Endothelial cell of umbilical vein (primary cell): ENCODE measurements around the gene ATRNL1. TPM values are rescaled to one million over a fixed set of nuclear protein-coding genes. Genes with fewer than 3 reads are reported as not detected.

ENCODE experiments used
- BruUV-seq: library from RNA; stranded (reverse); fragments of 400-500 nt; replicated peaks from 2 replicates; lab custom pipeline; 2021; lab: Mats Ljungman, UMichigan
- CTCF ChIA-PET: fragments of 300-600, 350-600 bp; sonication (Branson Sonifier 250); formaldehyde crosslinking; loops from one replicate; lab custom pipeline; 2021; ENCODE audit warnings: antibody characterized with exemption, inconsistent platforms; lab: Charles Lee
- POLR2A ChIA-PET: fragments of 300-600, 350-600 bp; sonication (Branson Sonifier 250); formaldehyde crosslinking; loops from one replicate; lab custom pipeline; 2021; ENCODE audit warnings: antibody characterized with exemption, inconsistent platforms; lab: Charles Lee
- DNase-seq: peaks from one replicate; pipeline ENCODE4 v3.0.0-alpha.2; 2011; ENCODE audit warnings: low read depth, low spot score
- FAIRE-seq: peaks from 2 replicates; lab custom pipeline; 2011; peaks lifted over from hg19 to GRCh38; lab: Jason Lieb, UNC
- H2AFZ ChIP-seq: 2 replicates; pipeline ENCODE4 v1.6.0; 2012; ENCODE audit warnings: low read depth, low read length, control low read depth, inconsistent platforms
- H3K27ac ChIP-seq: 2 replicates; pipeline ENCODE4 v1.5.1; 2011; ENCODE audit warnings: low read depth, mild to moderate bottlenecking, control low read depth, low read length, moderate library complexity; ENCODE audit not compliant: insufficient read depth
- H3K27me3 ChIP-seq, 2 experiments: 2 replicates each; pipeline versions ENCODE4 v1.6.0 to v1.6.1; 2011; ENCODE audit warnings: low read length in 2 of 2, mixed read lengths in 1 of 2; ENCODE audit not compliant: control insufficient read depth in 2 of 2, insufficient read depth in 2 of 2
- H3K36me3 ChIP-seq, 2 experiments: 2 replicates in 1 of 2; 3 replicates in 1 of 2; pipeline ENCODE4 v1.5.1; 2011; ENCODE audit warnings: low read length in 2 of 2, mild to moderate bottlenecking in 1 of 2, moderate library complexity in 1 of 2; ENCODE audit not compliant: control insufficient read depth in 2 of 2, insufficient read depth in 2 of 2; ENCODE audit errors: extremely low read depth in 1 of 2
- H3K4me1 ChIP-seq: 3 replicates; pipeline ENCODE4 v1.5.1; 2011; ENCODE audit warnings: mild to moderate bottlenecking, low read length; ENCODE audit not compliant: control insufficient read depth, insufficient read depth; ENCODE audit errors: extremely low read depth
- H3K4me2 ChIP-seq: 2 replicates; pipeline ENCODE4 v1.6.1; 2011; ENCODE audit warnings: low read length, control low read depth, mixed read lengths; ENCODE audit not compliant: insufficient read depth
- H3K4me3 ChIP-seq, 3 experiments: fragments of 200-600 bp in 1 of 3; sonication (generic), shearing (Covaris generic) in 1 of 3; replicated peaks in 1 of 3; 2 replicates each; pipeline ENCODE4 v1.5.1; 2011 to 2016; ENCODE audit warnings: control low read depth in 3 of 3, low read length in 3 of 3, mild to moderate bottlenecking in 2 of 3, inconsistent platforms in 1 of 3, low read depth in 1 of 3, moderate library complexity in 1 of 3; ENCODE audit not compliant: insufficient read depth in 1 of 3
- H3K79me2 ChIP-seq: 2 replicates; pipeline ENCODE4 v1.6.0; 2012; ENCODE audit warnings: low read length, inconsistent platforms; ENCODE audit not compliant: control insufficient read depth, insufficient read depth
- H3K9ac ChIP-seq: replicated peaks from 2 replicates; pipeline ENCODE3; 2011; ENCODE audit warnings: low read length, control low read depth; ENCODE audit not compliant: insufficient read depth; ENCODE audit errors: extremely low read depth
- H3K9me1 ChIP-seq: replicated peaks from 3 replicates; pipeline ENCODE4 v1.6.0; 2011; ENCODE audit warnings: mild to moderate bottlenecking, low read length; ENCODE audit not compliant: control insufficient read depth, insufficient read depth; ENCODE audit errors: extremely low read depth
- H3K9me3 ChIP-seq: replicated peaks from 2 replicates; pipeline ENCODE4 v1.5.1; 2012; ENCODE audit warnings: low read length, inconsistent platforms; ENCODE audit not compliant: control insufficient read depth, insufficient read depth
- H4K20me1 ChIP-seq: replicated peaks from 2 replicates; pipeline ENCODE3; 2011; ENCODE audit warnings: mild to moderate bottlenecking, low read length; ENCODE audit not compliant: control insufficient read depth, insufficient read depth; ENCODE audit errors: extremely low read depth
- CTCF ChIP-seq, 2 donors: IDR thresholded peaks; 1 replicate in 1 of 2; 2 replicates in 1 of 2; pipeline ENCODE4 v1.5.1; 2011; ENCODE audit warnings: low read length in 2 of 2, mild to moderate bottlenecking in 2 of 2, moderate library complexity in 2 of 2, control low read depth in 1 of 2, inconsistent platforms in 1 of 2, low read depth in 1 of 2; ENCODE audit not compliant: insufficient read depth in 1 of 2; ENCODE audit errors: extremely low read depth in 1 of 2
- EZH2 ChIP-seq: IDR thresholded peaks from 2 replicates; pipeline ENCODE4 v1.6.1; 2012; ENCODE audit warnings: borderline replicate concordance, low read depth, mild to moderate bottlenecking, moderate library complexity, low read length, inconsistent platforms; ENCODE audit not compliant: severe bottlenecking
- FOS ChIP-seq: IDR thresholded peaks from 2 replicates; pipeline ENCODE4 v1.6.1; 2011; ENCODE audit warnings: mild to moderate bottlenecking, low read length, moderate library complexity, borderline replicate concordance; ENCODE audit not compliant: insufficient read depth
- GATA2 ChIP-seq: IDR thresholded peaks from 2 replicates; pipeline ENCODE4 v1.7.0; 2011; ENCODE audit warnings: low read depth, mild to moderate bottlenecking, moderate library complexity, mixed read lengths, low read length; ENCODE audit not compliant: insufficient read length, insufficient read depth
- JUN ChIP-seq: IDR thresholded peaks from 2 replicates; pipeline ENCODE4 v1.6.1; 2011; ENCODE audit warnings: borderline replicate concordance, low read depth; ENCODE audit not compliant: insufficient read length, insufficient read depth
- MAX ChIP-seq: IDR thresholded peaks from 2 replicates; pipeline ENCODE4 v1.6.1; 2011; ENCODE audit not compliant: insufficient read depth, insufficient read length
- MYC ChIP-seq: IDR thresholded peaks from one replicate; pipeline ENCODE4 v1.6.1; 2011; ENCODE audit warnings: mild to moderate bottlenecking, low read depth, low read length
- POLR2A ChIP-seq: IDR thresholded peaks from 2 replicates; pipeline ENCODE4 v1.6.1; 2012; ENCODE audit warnings: low read depth, mild to moderate bottlenecking, control low read depth, low read length
- POLR2AphosphoS5 ChIP-seq: IDR thresholded peaks from 2 replicates; pipeline ENCODE4 v1.6.1; 2012; ENCODE audit warnings: low read depth, mild to moderate bottlenecking, control low read depth, low read length, moderate library complexity; ENCODE audit not compliant: insufficient read depth
- dilution Hi-C: fragments of 300-500 bp; cut with MboI; formaldehyde crosslinking; loops from one replicate; pipeline ENCODE4 v1.15.0; 2019; ENCODE audit warnings: low sequenced_read_pairs; ENCODE audit not compliant: extremely low pct_ligation_motif_present
- intact Hi-C: fragments of 100-400 bp; cut with micrococcal nuclease; formaldehyde crosslinking; loops from one replicate; pipeline ENCODE4 v1.10.0; 2022
- polyA plus RNA-seq, 4 experiments: library from polyadenylated mRNA; depleted of rRNA in 3 of 4; stranded (reverse) in 3 of 4; unstranded in 1 of 4; fragments of >200 nt; gene quantifications; 2 replicates each; pipeline versions ENCODE4 v1.2.1 to v1.2.3, GENCODE V29; 2011 to 2012; ENCODE audit warnings: missing spikeins in 1 of 4
- total RNA-seq: library from RNA; stranded (reverse); gene quantifications from 2 replicates; pipeline ENCODE4 v1.2.3, GENCODE V29; 2021

ATRNL1 gene
- total and polyA plus RNA-seq, 2 donors (not counting 3 experiments of a cell fraction or from before 2014, with no cell fraction given) = not detected

- DNase-seq (no peak), FAIRE-seq (no peak)
- CTCF ChIA-PET = interaction anchor here (1.4 kb wide), 1 partner anchor 14 kb away, joined by 3 read pairs; no protein-coding TSS in a partner anchor
- Histone ChIP-seq H3K4me3 (no peak overlapping the region), H3K4me2 (no peak overlapping the region), H3K9me3 (no peaks in the 10 kb centered on the region), H4K20me1 (no peaks in the 10 kb centered on the region), H3K4me1 (no peaks in the 10 kb centered on the region), H3K36me3 (no peaks in the 10 kb centered on the region), H3K27me3 (no peaks in the 10 kb centered on the region), H2AFZ (no peak overlapping the region), H3K9ac (no peak overlapping the region), H3K79me2 (no peaks in the 10 kb centered on the region), H3K27ac (no peak overlapping the region), H3K9me1 (no peaks in the 10 kb centered on the region)
- no TSS peak for BruUV-seq
- intact Hi-C loops (no loop called here), dilution Hi-C loops (no loop called here)
- TF ChIP-seq GATA2 (no peak), FOS (no peak), MYC (no peak), POLR2A (no peak), MAX (no peak), JUN (no peak), EZH2 (no peak), CTCF (IDR thresholded peaks at IDR 0.05; ENCODE audit: extremely low read depth in 1 of 2, insufficient read depth in 1 of 2, low read depth in 1 of 2, low read length in 2 of 2) (no peak), POLR2AphosphoS5 (no peak)
- POLR2A ChIA-PET = no interaction called here
These were observed 71.1 kb downstream of the ATRNL1 start for GRCh38 chr10:115164220-115164619.
